Naive thymus-derived CD8-positive, alpha-beta T cell (primary cell): ENCODE measurements around the gene GATA3. TPM values are rescaled to one million over a fixed set of nuclear protein-coding genes. Genes with fewer than 3 reads are reported as not detected.

Experiments
- ATAC-seq, 2 donors: fragments of 150-1000 bp; cut with Tn5 transposase in 1 of 2; sonication (Bioruptor Pico), chemical (Tn5 transposase) in 1 of 2; 1 replicate in 1 of 2; 2 replicates in 1 of 2; pipeline ENCODE4 v1.10.0; 2021; ENCODE audit warnings: mild to moderate bottlenecking in 2 of 2, moderate library complexity in 2 of 2
- POLR2A ChIA-PET: fragments of 350-600 bp; sonication (Branson Sonifier 250); formaldehyde crosslinking; loops from one replicate; lab custom pipeline; 2021; ENCODE audit warnings: antibody characterized with exemption; lab: Charles Lee
- DNase-seq, 10 donors: peaks; one replicate each; pipeline versions ENCODE4 v3.0.0 to v3.0.0-alpha.2; 2020 to 2022
- H3K27ac Mint-ChIP-seq, 10 donors: one replicate each; pipeline ENCODE4 v1.8.0; 2020 to 2022; ENCODE audit warnings: mild to moderate bottlenecking in 10 of 10, mixed read lengths in 10 of 10, moderate library complexity in 4 of 10, inconsistent platforms in 1 of 10
- H3K27me3 Mint-ChIP-seq, 5 donors: one replicate each; pipeline ENCODE4 v1.8.0; 2021 to 2022; ENCODE audit warnings: mixed read lengths in 5 of 5
- H3K36me3 Mint-ChIP-seq, 3 donors: one replicate each; pipeline ENCODE4 v1.8.0; 2020 to 2022; ENCODE audit warnings: mixed read lengths in 3 of 3, mild to moderate bottlenecking in 2 of 3, inconsistent platforms in 1 of 3
- H3K4me1 Mint-ChIP-seq, 4 donors: one replicate each; pipeline ENCODE4 v1.8.0; 2021 to 2022; ENCODE audit warnings: mixed read lengths in 4 of 4
- H3K4me3 Mint-ChIP-seq, 10 donors: one replicate each; pipeline ENCODE4 v1.8.0; 2020 to 2022; ENCODE audit warnings: mild to moderate bottlenecking in 10 of 10, mixed read lengths in 10 of 10, moderate library complexity in 6 of 10, inconsistent platforms in 1 of 10
- H3K9me3 Mint-ChIP-seq, 9 donors: one replicate each; pipeline ENCODE4 v1.8.0; 2020 to 2022; ENCODE audit warnings: mixed read lengths in 9 of 9, mild to moderate bottlenecking in 3 of 9, inconsistent platforms in 1 of 9, moderate library complexity in 1 of 9
- polyA plus RNA-seq, 3 donors: library from polyadenylated mRNA; unstranded; fragments of 300-500 nt; fragmentation: Illumina TruSeq; gene quantifications; one replicate each; pipeline ENCODE4 v1.2.3, GENCODE V29; 2021
- total RNA-seq, 8 experiments: library from RNA in 2 of 8; stranded (reverse) in 2 of 8; gene quantifications; one replicate each; pipeline ENCODE4 v1.2.3 and lab custom pipeline; 2021 to 2026

The GATA3 gene
- total and polyA plus RNA-seq, 5 experiments from 2014 or later = 20.5 to 27.7 (median 23.9) TPM

- H3K27ac Mint-ChIP-seq = peak overlapping the region in 4 of 10 donors; percentile 25 to 77 (median 48)
- ATAC-seq (no peak), DNase-seq (peak in 2 of 10 donors; percentile 16 to 23)
- peaks cover 38 to 76% (median 67%) of the 10 kb centered on the region in 5 donors for H3K27me3 Mint-ChIP-seq
- peaks cover 0 to 4% (median 0%) of the 10 kb centered on the region in 9 donors for H3K9me3 Mint-ChIP-seq
- POLR2A ChIA-PET = interaction anchor here (3.8 kb wide), 1 partner anchor 12 kb away, joined by 20 read pairs; no protein-coding TSS in a partner anchor
- H3K4me1 Mint-ChIP-seq = peaks cover 33 to 86% (median 66%) of the 10 kb centered on the region in 4 donors
- peaks cover 0 to 7% (median 2%) of the 10 kb centered on the region in 3 donors for H3K36me3 Mint-ChIP-seq
- peak overlapping the region in 6 of 10 donors; percentile 1 to 93 (median 41) for H3K4me3 Mint-ChIP-seq
Measured at GRCh38 chr10:8047452-8048280, 6.8 kb upstream of the GATA3 start.

DNA sequence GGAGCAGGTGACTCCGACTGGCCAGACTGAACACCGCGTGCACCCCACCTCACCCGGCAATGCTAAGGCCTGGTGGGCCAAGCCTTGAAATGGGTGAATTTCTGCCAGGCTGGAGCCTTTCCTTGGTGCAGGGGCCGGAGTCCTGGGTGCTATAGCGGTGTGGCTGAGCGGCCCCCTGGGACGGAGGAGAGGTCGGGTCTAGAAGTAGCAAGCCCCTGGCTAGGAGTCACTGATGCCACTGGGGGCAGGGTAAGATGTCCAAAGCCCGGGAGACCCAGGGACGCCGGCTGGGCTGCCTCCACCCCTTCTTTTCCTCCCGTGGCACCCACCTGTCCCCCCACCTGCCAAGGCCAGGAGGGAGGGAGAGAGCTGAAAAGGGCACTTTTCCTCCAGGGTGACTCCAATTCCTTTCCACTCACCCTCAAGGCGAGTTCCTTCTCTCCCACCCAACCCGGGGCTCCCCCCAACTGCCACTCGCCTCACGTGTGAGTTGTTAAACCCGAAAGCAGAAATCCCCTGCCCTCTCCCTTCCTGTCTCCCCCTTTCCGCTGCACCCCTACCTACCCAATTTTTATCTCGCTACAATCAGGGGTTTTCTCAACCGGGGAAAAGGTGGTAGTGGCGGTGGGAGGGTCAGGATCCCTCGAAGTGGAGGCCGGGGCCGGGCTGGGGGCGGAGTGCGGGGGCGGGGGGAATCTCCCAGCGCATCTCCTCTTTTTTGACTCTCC lies 6.0 kb upstream of the GATA3 start:
- H3K27ac Mint-ChIP-seq = peak overlapping the region in 8 of 10 donors; percentile 8 to 86 (median 40)
- POLR2A ChIA-PET = interaction anchor here (3.8 kb wide), 1 partner anchor 12 kb away, joined by 20 read pairs; no protein-coding TSS in a partner anchor
- peak overlapping the region in 9 of 10 donors; percentile 43 to 93 (median 67) for H3K4me3 Mint-ChIP-seq
- H3K27me3 Mint-ChIP-seq = peaks cover 39 to 76% (median 67%) of the 10 kb centered on the region in 5 donors
- peaks cover 34 to 86% (median 66%) of the 10 kb centered on the region in 4 donors for H3K4me1 Mint-ChIP-seq
- H3K9me3 Mint-ChIP-seq = peaks cover 0 to 4% (median 0%) of the 10 kb centered on the region in 9 donors
- ATAC-seq (peak; percentile 6 to 69), DNase-seq (peak in 8 of 10 donors; percentile 48 to 78 (median 62))
- peaks cover 0 to 7% (median 0%) of the 10 kb centered on the region in 3 donors for H3K36me3 Mint-ChIP-seq

DNA sequence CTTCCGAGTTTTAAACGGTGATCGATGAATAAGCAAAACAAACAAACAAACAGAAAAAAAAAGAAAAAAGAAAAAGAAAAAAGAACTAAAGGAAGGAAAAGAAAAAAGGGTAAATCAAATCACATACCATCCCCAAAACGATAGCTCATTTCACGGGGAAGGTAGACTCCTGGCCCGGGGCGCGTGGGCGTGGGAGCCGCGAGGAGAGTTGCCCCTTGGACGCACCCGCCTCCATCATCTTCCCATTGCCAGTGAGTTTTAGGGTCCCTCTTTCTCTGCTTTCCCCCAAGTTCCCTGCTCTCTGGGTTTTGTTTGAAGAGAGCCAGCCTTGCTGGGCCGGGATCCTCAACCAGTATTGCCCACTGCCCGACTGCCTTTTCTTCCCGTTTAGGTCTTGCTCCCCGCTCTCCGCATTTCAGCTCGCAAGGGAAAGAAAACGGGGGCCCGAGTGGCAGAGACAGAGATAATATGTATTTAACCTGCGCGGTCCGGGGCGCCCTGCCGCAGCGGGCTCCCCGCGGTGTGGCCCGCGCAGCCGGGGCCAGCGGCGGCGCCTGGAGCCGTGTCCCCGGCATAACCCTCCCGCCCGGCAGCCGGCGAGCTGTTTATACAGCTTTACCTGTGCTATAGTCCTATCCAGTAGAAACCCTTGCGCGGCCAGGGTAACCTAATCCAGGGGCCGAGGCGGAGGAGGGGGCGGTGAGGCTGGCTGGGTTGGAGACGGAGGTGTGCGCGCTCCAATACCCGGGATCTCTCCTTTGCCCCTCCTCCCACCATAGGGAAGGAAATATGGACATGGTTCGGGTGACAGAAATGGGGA lies 5.2 kb upstream of the GATA3 start:
- Mint-ChIP-seq H3K4me1 (peaks cover 31 to 85% (median 62%) of the 10 kb centered on the region in 4 donors), H3K9me3 (peaks cover 0 to 2% (median 0%) of the 10 kb centered on the region in 9 donors), H3K4me3 (peak overlapping the region; percentile 2 to 93 (median 66)), H3K27ac (peak overlapping the region in 6 of 10 donors; percentile 7 to 57 (median 37)), H3K27me3 (peaks cover 34 to 69% (median 59%) of the 10 kb centered on the region in 5 donors), H3K36me3 (peaks cover 0 to 7% (median 0%) of the 10 kb centered on the region in 3 donors)
- POLR2A ChIA-PET = interaction anchor here (0.9 to 3.8 kb wide), 3 partner anchors 11 to 391 kb away, joined by 3 to 20 read pairs (median 3); no protein-coding TSS in a partner anchor
- DNase-seq (peak in 2 of 10 donors; percentile 25 to 30), ATAC-seq (no peak)

GRCh38 chr10:8049865-8050555 lies 4.5 kb upstream of the GATA3 start:
- Mint-ChIP-seq H3K27me3 (peaks cover 31 to 62% (median 53%) of the 10 kb centered on the region in 5 donors), H3K9me3 (peaks cover 0 to 4% (median 0%) of the 10 kb centered on the region in 9 donors), H3K4me3 (peak overlapping the region in 9 of 10 donors; percentile 19 to 93 (median 67)), H3K27ac (peak overlapping the region in 1 of 10 donors; percentile 43), H3K4me1 (peaks cover 27 to 83% (median 56%) of the 10 kb centered on the region in 4 donors), H3K36me3 (peaks cover 0 to 7% (median 0%) of the 10 kb centered on the region in 3 donors)
- POLR2A ChIA-PET = interaction anchor here (0.9 to 3.8 kb wide), 3 partner anchors 10 to 390 kb away, joined by 3 to 20 read pairs (median 3); no protein-coding TSS in a partner anchor
- no peak for ATAC-seq
- peak in 1 of 10 donors; percentile 20 for DNase-seq

- Mint-ChIP-seq H3K4me1 (peaks cover 24 to 77% (median 49%) of the 10 kb centered on the region in 4 donors), H3K9me3 (peaks cover 0 to 4% (median 0%) of the 10 kb centered on the region in 9 donors), H3K4me3 (peak overlapping the region; percentile 57 to 93 (median 76)), H3K27ac (peak overlapping the region in 1 of 10 donors; percentile 65), H3K27me3 (peaks cover 26 to 55% (median 49%) of the 10 kb centered on the region in 5 donors), H3K36me3 (peaks cover 0 to 7% (median 0%) of the 10 kb centered on the region in 3 donors)
- POLR2A ChIA-PET = interaction anchor here (1.2 to 3.8 kb wide), 2 partner anchors 9 to 353 kb away, joined by 3 to 20 read pairs; no protein-coding TSS in a partner anchor
- ATAC-seq (no peak), DNase-seq (peak in 4 of 10 donors; percentile 32 to 49 (median 46))
Measured at GRCh38 chr10:8050556-8051108, 3.9 kb upstream of the GATA3 start.

- POLR2A ChIA-PET = interaction anchor here (3.8 kb wide), 1 partner anchor 9 kb away, joined by 20 read pairs; no protein-coding TSS in a partner anchor
- Mint-ChIP-seq H3K9me3 (peaks cover 0 to 4% (median 0%) of the 10 kb centered on the region in 9 donors), H3K27me3 (peaks cover 20 to 49% (median 42%) of the 10 kb centered on the region in 5 donors), H3K4me3 (peak overlapping the region in 5 of 10 donors; percentile 14 to 93 (median 33)), H3K4me1 (peaks cover 20 to 71% (median 43%) of the 10 kb centered on the region in 4 donors), H3K27ac (no peak overlapping the region), H3K36me3 (peaks cover 0 to 7% (median 0%) of the 10 kb centered on the region in 3 donors)
- ATAC-seq (no peak), DNase-seq (peak in 3 of 10 donors; percentile 25 to 31 (median 28))
Measured at GRCh38 chr10:8051109-8051821, 3.2 kb upstream of the GATA3 start.

DNA sequence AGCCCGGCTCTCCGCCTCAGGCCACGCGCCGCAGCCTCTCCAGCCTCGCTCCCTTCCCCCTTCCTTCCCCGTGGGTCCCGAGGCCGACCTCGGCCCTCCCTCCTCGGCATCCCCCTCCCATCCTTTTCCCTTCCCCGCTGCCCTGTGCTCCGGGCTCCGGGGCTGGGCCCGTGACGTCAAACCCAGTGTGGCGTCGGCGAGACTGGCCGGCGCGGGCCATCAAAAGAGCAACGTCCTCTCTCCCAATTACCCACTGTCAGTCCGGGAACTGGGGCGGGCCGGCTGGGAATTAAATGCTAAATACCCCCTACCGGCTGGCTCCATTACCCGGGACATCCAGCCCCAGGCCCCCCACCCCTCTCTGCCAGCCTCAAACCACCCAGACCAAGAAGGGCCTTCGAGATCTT lies 2.6 kb upstream of the GATA3 start:
- Mint-ChIP-seq H3K36me3 (peaks cover 0 to 10% (median 0%) of the 10 kb centered on the region in 3 donors), H3K27ac (peak overlapping the region in 7 of 10 donors; percentile 32 to 98 (median 70)), H3K4me3 (peak overlapping the region; percentile 58 to 98 (median 86)), H3K27me3 (peaks cover 15 to 43% (median 36%) of the 10 kb centered on the region in 5 donors), H3K9me3 (peaks cover 0 to 4% (median 0%) of the 10 kb centered on the region in 9 donors), H3K4me1 (peaks cover 18 to 70% (median 43%) of the 10 kb centered on the region in 4 donors)
- POLR2A ChIA-PET = interaction anchor here (0.7 to 3.8 kb wide), 3 partner anchors 8 to 263 kb away, joined by 3 to 20 read pairs (median 3); no protein-coding TSS in a partner anchor
- no peak for ATAC-seq
- DNase-seq = no peak

DNA sequence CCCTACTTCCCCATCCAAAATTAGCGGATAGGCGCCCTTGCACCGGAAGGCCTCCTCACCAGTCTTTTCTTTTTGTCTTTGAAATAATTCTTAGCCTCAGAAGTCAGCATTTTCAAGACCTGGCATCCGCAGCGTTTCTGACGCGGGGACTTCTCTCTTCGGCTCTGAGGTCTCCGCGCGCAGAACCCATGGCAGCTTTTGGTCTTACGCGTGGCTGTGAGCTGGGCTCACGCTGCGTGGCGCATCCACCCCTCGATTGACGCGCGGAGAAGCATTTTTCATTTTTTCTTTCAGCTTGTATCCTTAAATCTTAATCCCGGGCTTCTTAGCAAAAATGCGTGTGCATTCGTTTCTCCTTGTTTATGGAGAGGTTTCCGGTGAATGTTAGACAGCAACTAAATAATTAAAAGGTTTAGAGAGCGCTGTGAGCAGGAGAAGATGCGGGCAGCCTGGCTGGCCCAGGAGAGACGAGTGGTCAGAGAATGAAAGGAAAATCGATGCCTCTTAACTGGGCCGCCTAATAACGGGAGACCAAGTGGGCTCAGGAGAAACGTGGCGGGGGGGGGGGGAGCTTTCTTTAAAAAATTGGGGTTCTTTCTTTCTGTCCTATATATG lies 2.0 kb upstream of the GATA3 start:
- Mint-ChIP-seq H3K27ac (peak overlapping the region; percentile 9 to 98 (median 62)), H3K9me3 (peaks cover 0 to 4% (median 0%) of the 10 kb centered on the region in 9 donors), H3K27me3 (peaks cover 10 to 37% (median 30%) of the 10 kb centered on the region in 5 donors), H3K36me3 (peaks cover 0 to 10% (median 0%) of the 10 kb centered on the region in 3 donors), H3K4me3 (peak overlapping the region; percentile 58 to 99 (median 94)), H3K4me1 (peaks cover 17 to 70% (median 43%) of the 10 kb centered on the region in 4 donors)
- ATAC-seq (no peak), DNase-seq (peak in 5 of 10 donors; percentile 43 to 63 (median 54))
- POLR2A ChIA-PET = interaction anchor here (0.7 to 1.7 kb wide), 5 partner anchors 9 to 392 kb away, joined by 3 to 6 read pairs (median 3); no protein-coding TSS in a partner anchor

- Mint-ChIP-seq H3K4me1 (peaks cover 18 to 70% (median 45%) of the 10 kb centered on the region in 4 donors), H3K9me3 (peaks cover 0 to 4% (median 0%) of the 10 kb centered on the region in 9 donors), H3K27me3 (peaks cover 10 to 32% (median 25%) of the 10 kb centered on the region in 5 donors), H3K36me3 (peaks cover 0 to 9% (median 0%) of the 10 kb centered on the region in 3 donors), H3K4me3 (peak overlapping the region; percentile 31 to 99 (median 94)), H3K27ac (peak overlapping the region in 5 of 10 donors; percentile 5 to 98 (median 45))
- POLR2A ChIA-PET = interaction anchor here (0.6 to 1.7 kb wide), 5 partner anchors 10 to 392 kb away, joined by 3 to 6 read pairs (median 3); no protein-coding TSS in a partner anchor
- no peak for ATAC-seq
- no peak for DNase-seq
Measured at GRCh38 chr10:8052956-8053445, 1.5 kb upstream of the GATA3 start.
